PC-9 (cell line): ENCODE measurements around the gene CDK5RAP3. TPM values are rescaled to one million over a fixed set of nuclear protein-coding genes. Genes with fewer than 3 reads are reported as not detected.

Experiments used
- BruUV-seq: library from RNA; stranded (reverse); fragments of 400-500 nt; replicated peaks from 2 replicates; lab custom pipeline; 2021; lab: Mats Ljungman, UMichigan
- CTCF ChIA-PET: fragments of 300-600 bp; sonication (Branson Sonifier 250); formaldehyde crosslinking; loops from one replicate; lab custom pipeline; 2022; ENCODE audit warnings: antibody characterized with exemption; lab: Charles Lee
- POLR2A ChIA-PET: fragments of 300-600 bp; sonication (Branson Sonifier 250); formaldehyde crosslinking; loops from one replicate; lab custom pipeline; 2022; ENCODE audit warnings: antibody characterized with exemption; ENCODE audit not compliant: unreplicated experiment; lab: Charles Lee
- DNase-seq, 2 experiments: peaks; one replicate each; pipeline versions ENCODE4 v3.0.0 to v3.0.0-alpha.2; 2015 to 2022; ENCODE audit warnings: mixed read lengths in 1 of 2
- H2AFZ ChIP-seq: fragments of 200-600 bp; sonication (generic); 2 replicates; pipeline ENCODE4 v1.8.1; 2017; ENCODE audit warnings: antibody characterized with exemption
- H3F3A ChIP-seq: fragments of 200-600 bp; sonication (generic); 2 replicates; pipeline ENCODE4 v1.8.1; 2017; ENCODE audit warnings: antibody characterized with exemption, mild to moderate bottlenecking, low read depth; ENCODE audit not compliant: insufficient read depth
- H3K27ac ChIP-seq: fragments of 200-600 bp; sonication (generic); 2 replicates; pipeline ENCODE4 v1.6.1; 2016; ENCODE audit warnings: mixed run types
- H3K27me3 ChIP-seq: fragments of 200-600 bp; sonication (generic); 2 replicates; pipeline ENCODE4 v1.6.1; 2016; ENCODE audit warnings: low read depth, mixed run types; ENCODE audit not compliant: insufficient read depth
- H3K36me3 ChIP-seq: fragments of 200-600 bp; sonication (generic); 2 replicates; pipeline ENCODE4 v1.6.1; 2016; ENCODE audit warnings: low read depth, mixed run types
- H3K4me1 ChIP-seq: fragments of 200-600 bp; sonication (generic); replicated peaks from 2 replicates; pipeline ENCODE4 v1.6.1; 2016; ENCODE audit warnings: mixed run types; ENCODE audit not compliant: insufficient read depth
- H3K4me2 ChIP-seq: fragments of 200-600 bp; sonication (generic); 2 replicates; pipeline ENCODE4 v1.6.1; 2017; ENCODE audit warnings: mixed run types
- H3K4me3 ChIP-seq: fragments of 200-600 bp; sonication (generic); 2 replicates; pipeline ENCODE4 v1.6.1; 2016; ENCODE audit warnings: mixed run types
- H3K79me2 ChIP-seq: fragments of 200-600 bp; sonication (generic); 2 replicates; pipeline ENCODE4 v1.6.1; 2017; ENCODE audit warnings: low read depth, mixed run types
- H3K9me2 ChIP-seq: fragments of 200-600 bp; sonication (generic); 2 replicates; pipeline ENCODE4 v1.8.1; 2017; ENCODE audit warnings: mild to moderate bottlenecking; ENCODE audit not compliant: insufficient read depth
- H3K9me3 ChIP-seq: fragments of 200-600 bp; sonication (generic); 2 replicates; pipeline ENCODE4 v1.8.1; 2016; ENCODE audit warnings: low read depth; ENCODE audit not compliant: insufficient read depth
- H4K20me1 ChIP-seq: fragments of 200-600 bp; sonication (generic); 2 replicates; pipeline ENCODE4 v1.8.1; 2017; ENCODE audit not compliant: insufficient read depth
- CTCF ChIP-seq: fragments of 200-600 bp; sonication (generic); conservative IDR thresholded peaks from 2 replicates; pipeline ENCODE4 v1.6.1; 2017; ENCODE audit warnings: mixed run types, antibody characterized with exemption, mild to moderate bottlenecking, moderate library complexity
- EZH2 ChIP-seq: fragments of 200-600 bp; sonication (generic); IDR thresholded peaks from 2 replicates; pipeline ENCODE4 v1.8.0; 2017; ENCODE audit warnings: antibody characterized with exemption, low read depth
- intact Hi-C: fragments of 100-400 bp; cut with micrococcal nuclease; formaldehyde crosslinking; loops from one replicate; pipeline ENCODE4 v1.10.0; 2022; ENCODE audit not compliant: unreplicated experiment
- total RNA-seq: library from RNA; stranded (reverse); gene quantifications from 2 replicates; pipeline ENCODE4 v1.2.3, GENCODE V29; 2021

CDK5RAP3 gene
- total RNA-seq, 1 experiment from 2014 or later: 147 TPM

DNA sequence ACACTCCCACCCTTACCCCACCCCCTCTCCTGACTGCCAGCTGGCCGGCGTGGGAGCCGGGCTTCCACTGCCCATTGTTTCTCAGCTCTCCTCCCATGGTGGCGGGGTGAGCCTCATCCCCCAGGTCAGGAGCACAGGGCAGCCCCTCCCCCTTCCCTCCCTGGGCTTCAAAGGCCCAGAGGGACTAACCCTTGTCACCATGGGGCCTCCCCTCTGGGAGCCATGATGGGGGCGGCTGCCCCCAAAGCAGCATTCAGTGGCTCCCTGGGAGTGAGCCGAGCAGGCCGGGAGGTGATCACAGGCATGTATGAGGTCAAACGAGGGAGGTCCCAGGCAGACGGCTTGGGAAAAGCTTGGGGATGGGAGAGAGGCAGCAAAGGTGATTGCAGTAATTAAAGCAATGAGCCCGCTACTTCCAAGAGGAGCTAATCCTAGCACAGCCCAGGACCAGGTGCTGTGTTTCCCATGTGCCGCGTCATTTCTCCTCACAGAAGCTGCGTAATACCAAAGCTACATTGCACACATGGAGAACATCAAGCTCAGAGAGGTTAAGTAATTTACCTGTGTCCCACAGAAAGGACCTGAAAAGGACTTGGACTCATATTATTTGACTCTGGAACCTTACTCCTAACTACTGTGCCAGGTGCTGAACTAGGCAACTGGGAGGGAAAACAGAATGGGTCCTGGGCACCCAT, 24.5 kb downstream of the CDK5RAP3 start:
- Histone ChIP-seq H4K20me1 (no peaks in the 10 kb centered on the region), H3K27ac (no peak overlapping the region), H3F3A (no peaks in the 10 kb centered on the region), H3K9me2 (no peaks in the 10 kb centered on the region), H3K79me2 (no peaks in the 10 kb centered on the region), H3K4me1 (no peaks in the 10 kb centered on the region), H3K4me2 (no peak overlapping the region), H3K36me3 (no peaks in the 10 kb centered on the region), H3K9me3 (no peaks in the 10 kb centered on the region), H3K27me3 (no peaks in the 10 kb centered on the region), H2AFZ (no peak overlapping the region), H3K4me3 (no peak overlapping the region)
- intact Hi-C loops: no loop called here
- ChIA-PET POLR2A (no interaction called here), CTCF (no interaction called here)
- no TSS peak for BruUV-seq
- no peak for DNase-seq
- TF ChIP-seq CTCF: no peak
- no peak for TF ChIP-seq EZH2

DNA sequence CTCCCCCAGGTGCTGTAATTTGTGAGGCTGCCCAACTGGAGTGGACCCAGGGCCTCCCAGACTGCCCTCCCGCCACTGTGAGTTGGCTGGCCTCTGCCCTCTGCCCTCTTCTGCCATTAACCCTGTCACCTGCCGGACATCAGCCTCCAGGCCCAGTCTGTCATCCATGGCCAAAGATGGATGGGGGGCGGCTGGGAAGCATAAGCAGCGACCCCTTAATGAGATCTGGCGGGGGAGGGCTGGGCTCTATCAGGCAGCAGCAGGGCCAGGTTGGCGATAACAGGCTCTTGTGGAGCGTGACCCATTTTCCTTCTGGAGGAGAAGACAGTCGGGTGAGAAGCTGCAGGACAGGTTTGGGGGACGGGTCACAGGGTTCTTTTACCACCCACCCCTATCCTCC, 25.3 kb downstream of the CDK5RAP3 start:
- ChIA-PET POLR2A (no interaction called here), CTCF (no interaction called here)
- no peak for DNase-seq
- Histone ChIP-seq H3K4me2 (no peak overlapping the region), H3K4me3 (no peak overlapping the region), H4K20me1 (no peaks in the 10 kb centered on the region), H2AFZ (no peak overlapping the region), H3K4me1 (0 out of 2 replicates have a peak, but pooled peaks cover under 1% of the 10 kb centered on the region), H3K79me2 (no peaks in the 10 kb centered on the region), H3K9me3 (no peaks in the 10 kb centered on the region), H3K27me3 (no peaks in the 10 kb centered on the region), H3K36me3 (no peaks in the 10 kb centered on the region), H3F3A (no peaks in the 10 kb centered on the region), H3K9me2 (no peaks in the 10 kb centered on the region), H3K27ac (no peak overlapping the region)
- no TSS peak for BruUV-seq
- intact Hi-C loops: no loop called here
- TF ChIP-seq EZH2 (no peak), CTCF (no peak)

GRCh38 chr17:47997586-47997985, 26.7 kb downstream of the CDK5RAP3 start:
- H3K79me2 ChIP-seq: no peaks in the 10 kb centered on the region
- no peaks in the 10 kb centered on the region for H3K36me3 ChIP-seq
- H3K9me3 ChIP-seq: no peaks in the 10 kb centered on the region
- POLR2A ChIA-PET: no interaction called here
- H3K4me1 ChIP-seq: peaks cover 14% of the 10 kb centered on the region
- intact Hi-C loops: no loop called here
- H4K20me1 ChIP-seq: no peaks in the 10 kb centered on the region
- CTCF ChIA-PET: no interaction called here
- no peak for DNase-seq
- peaks cover 10% of the 10 kb centered on the region; the same call in 1 of the 2 replicates for H3F3A ChIP-seq
- no peaks in the 10 kb centered on the region for H3K9me2 ChIP-seq
- no peak overlapping the region for H3K4me2 ChIP-seq
- BruUV-seq: no TSS peak
- no peak overlapping the region for H3K27ac ChIP-seq
- H2AFZ ChIP-seq: no peak overlapping the region
- TF ChIP-seq CTCF (no peak), EZH2 (no peak)
- H3K4me3 ChIP-seq: no peak overlapping the region
- no peaks in the 10 kb centered on the region for H3K27me3 ChIP-seq
